Measurements from ENCODE around the gene KIF5A.

The KIF5A gene

DNA sequence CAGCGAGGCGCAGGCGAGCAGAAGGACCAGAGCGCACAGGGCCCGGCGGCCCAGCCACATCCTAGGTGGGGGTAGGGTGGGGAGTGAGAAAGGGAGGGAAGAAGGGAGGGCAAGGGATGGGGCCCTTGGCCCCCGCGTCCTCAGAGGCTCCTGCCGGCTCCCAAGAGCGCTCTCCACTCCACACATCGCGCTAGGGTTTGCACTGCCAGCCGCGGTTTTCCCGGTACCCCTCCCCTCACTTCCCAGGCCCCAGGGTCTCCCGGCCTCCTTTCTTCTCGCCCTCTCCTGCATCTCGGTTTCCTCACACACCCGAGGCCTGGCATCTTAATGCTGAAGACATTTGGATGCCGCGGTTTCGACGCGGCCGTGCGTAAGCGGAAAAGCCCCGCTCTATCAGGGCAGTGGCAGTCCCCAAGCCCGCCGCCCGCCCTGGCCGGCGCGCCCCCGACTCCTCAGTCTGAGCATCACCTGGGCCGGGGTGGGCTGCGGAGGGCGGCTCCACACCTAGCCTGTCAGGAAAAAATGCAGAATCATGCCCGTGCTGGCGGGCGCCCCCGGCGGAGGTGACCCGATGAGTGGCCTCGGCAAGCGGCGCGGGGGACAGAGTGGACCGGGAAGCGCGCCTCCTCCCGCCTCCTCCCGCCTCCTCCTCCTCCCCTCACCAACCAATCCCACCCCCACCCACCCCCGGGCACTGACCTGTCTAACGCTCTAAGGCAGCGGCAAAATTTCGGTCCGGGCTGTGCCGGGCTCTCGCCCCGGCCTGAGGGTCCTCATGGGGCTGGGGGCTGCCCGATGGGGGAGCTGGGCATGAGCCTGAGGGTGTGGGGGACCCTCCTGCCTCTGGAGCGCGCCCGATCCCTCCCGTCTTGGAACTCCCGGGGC lies 82.5 kb downstream of the KIF5A start:
- no peak for DNase-seq (ENCODE audit: low spot score)

DNA sequence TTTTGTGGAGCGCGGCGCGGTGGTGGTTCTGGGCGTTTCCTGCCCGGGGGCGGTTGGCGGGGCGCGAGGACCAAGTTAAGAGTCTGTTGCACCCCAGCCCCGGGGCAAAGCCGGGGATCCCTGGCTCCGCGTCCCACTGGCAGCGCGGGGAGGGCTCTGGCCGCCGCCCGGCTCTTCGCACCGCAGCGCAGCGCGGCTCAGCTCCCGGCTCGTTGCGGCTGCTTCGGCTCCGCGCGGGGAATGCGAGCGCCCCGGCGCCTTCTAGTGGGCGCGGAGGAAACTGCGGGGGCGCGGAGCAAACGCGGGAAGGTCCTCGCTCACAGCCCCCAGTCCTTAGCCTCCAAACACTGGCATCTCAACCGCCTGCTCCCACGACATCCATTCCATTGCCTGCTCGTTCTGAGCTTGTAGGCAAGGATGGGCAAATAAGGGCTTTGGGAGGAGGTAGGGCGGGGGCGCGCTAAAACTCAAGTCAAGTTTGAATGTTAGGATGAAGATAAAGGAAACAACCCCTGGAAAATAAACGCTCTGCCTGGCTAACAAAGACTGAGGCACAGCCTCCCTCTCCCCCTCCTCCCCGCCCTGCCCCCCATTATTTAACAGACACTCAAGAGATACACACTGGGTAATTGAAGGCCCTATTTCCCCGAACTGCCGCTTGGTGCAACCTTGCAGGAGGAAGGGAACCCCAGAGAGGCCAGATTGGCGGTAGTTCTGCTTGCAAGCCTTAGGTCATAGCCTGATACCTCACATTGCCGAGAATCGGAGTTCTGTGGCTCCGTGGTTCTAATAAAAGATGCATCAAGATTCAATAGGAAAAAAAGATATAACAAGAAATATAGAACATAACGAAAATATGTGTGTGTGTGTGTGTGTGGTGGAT lies 83.4 kb downstream of the KIF5A start, which contains the start of gene B4GALNT1:
B4GALNT1 (minus strand) TSS at position 244 of the 883 bp plus-strand sequence. CDS start 1,069 bp downstream, outside the sequence.
- DNase-seq (ENCODE audit: low spot score) = peak; percentile 69
